Kidney (tissue), 14 donors: ENCODE measurements around the gene LRRC8C. TPM values are rescaled to one million over a fixed set of nuclear protein-coding genes. Genes with fewer than 3 reads are reported as not detected.

Experiments
- DNase-seq, 5 donors: peaks; one replicate each; pipeline ENCODE4 v3.0.0-alpha.2; 2013 to 2020
- FAIRE-seq: peaks from 2 replicates; lab custom pipeline; 2012; peaks lifted over from hg19 to GRCh38; lab: Jason Lieb, UNC
- H3K27ac ChIP-seq, 2 donors: one replicate each; pipeline ENCODE4 v1.7.0; 2013; ENCODE audit warnings: low read depth in 2 of 2, low read length in 2 of 2, inconsistent platforms in 1 of 2
- H3K27me3 ChIP-seq: one replicate; pipeline ENCODE4 v1.7.1; 2013; ENCODE audit warnings: low read length, inconsistent platforms; ENCODE audit not compliant: control insufficient read depth, insufficient read depth
- H3K36me3 ChIP-seq, 3 donors: one replicate each; pipeline versions ENCODE4 v1.7.0 to v1.7.1; 2013; ENCODE audit warnings: low read length in 3 of 3, control low read depth in 1 of 3, inconsistent platforms in 1 of 3; ENCODE audit not compliant: insufficient read depth in 3 of 3, control insufficient read depth in 2 of 3
- H3K4me1 ChIP-seq, 3 donors: one replicate each; pipeline versions ENCODE4 v1.7.0 to v1.7.1; 2013; ENCODE audit warnings: low read length in 3 of 3, inconsistent platforms in 1 of 3, low read depth in 1 of 3; ENCODE audit not compliant: control insufficient read depth in 2 of 3, insufficient read depth in 2 of 3
- H3K4me3 ChIP-seq, 3 donors: one replicate each; pipeline versions ENCODE4 v1.7.0 to v1.8.1; 2013; ENCODE audit warnings: low read length in 3 of 3, control low read depth in 1 of 3, inconsistent platforms in 1 of 3
- H3K9ac ChIP-seq, 3 donors: one replicate each; pipeline versions ENCODE4 v1.7.0 to v1.7.1; 2013; ENCODE audit warnings: low read length in 3 of 3, control low read depth in 1 of 3, inconsistent platforms in 1 of 3
- H3K9me3 ChIP-seq, 3 donors: one replicate each; pipeline versions ENCODE4 v1.7.0 to v1.7.1; 2013; ENCODE audit warnings: low read length in 3 of 3, control low read depth in 1 of 3, inconsistent platforms in 1 of 3; ENCODE audit not compliant: control insufficient read depth in 2 of 3, insufficient read depth in 1 of 3
- intact Hi-C: fragments of 100-400 bp; cut with DNase I; formaldehyde crosslinking; loops from one replicate; pipeline ENCODE4 v1.11.1; 2022
- polyA plus RNA-seq: library from polyadenylated mRNA; stranded (reverse); fragments of 350-450 nt; fragmentation: Illumina TruSeq; extraction: RNeasy Lipid Tissue Mini Kit (QIAGEN cat#74804); gene quantifications from one replicate; pipeline ENCODE4 v1.2.3, GENCODE V29; 2014; ENCODE audit warnings: low read depth, low replicate concordance; ENCODE audit not compliant: insufficient read depth
- total RNA-seq: library from RNA; stranded (reverse); fragmentation: NEBNext Ultra II Directional; extraction: Animal tissue kit (Norgen Biotek cat#: 25700); gene quantifications from one replicate; pipeline ENCODE4 v1.2.1, GENCODE V29; 2021
- TF ChIP-seq, protein P1 (sequence below): IDR thresholded peaks from 3 replicates; pipeline ENCODE4 v1.5.1; 2012; ENCODE audit warnings: mild to moderate bottlenecking, moderate library complexity, borderline replicate concordance; ENCODE audit not compliant: insufficient read depth; ENCODE audit errors: extremely low read depth
- donor health status: control.
- donor health status: control.
- donor health status: control.
- donor health status: control.
- donor health status: control.
- donor health status: DM: yes; HTN: yes; CAD: no.
- donor health status: Normal renal cell carcinoma (clear cell type).

Gene LRRC8C
- total and polyA plus RNA-seq, 2 donors from 2014 or later: 2.6 to 12.7 TPM

DNA sequence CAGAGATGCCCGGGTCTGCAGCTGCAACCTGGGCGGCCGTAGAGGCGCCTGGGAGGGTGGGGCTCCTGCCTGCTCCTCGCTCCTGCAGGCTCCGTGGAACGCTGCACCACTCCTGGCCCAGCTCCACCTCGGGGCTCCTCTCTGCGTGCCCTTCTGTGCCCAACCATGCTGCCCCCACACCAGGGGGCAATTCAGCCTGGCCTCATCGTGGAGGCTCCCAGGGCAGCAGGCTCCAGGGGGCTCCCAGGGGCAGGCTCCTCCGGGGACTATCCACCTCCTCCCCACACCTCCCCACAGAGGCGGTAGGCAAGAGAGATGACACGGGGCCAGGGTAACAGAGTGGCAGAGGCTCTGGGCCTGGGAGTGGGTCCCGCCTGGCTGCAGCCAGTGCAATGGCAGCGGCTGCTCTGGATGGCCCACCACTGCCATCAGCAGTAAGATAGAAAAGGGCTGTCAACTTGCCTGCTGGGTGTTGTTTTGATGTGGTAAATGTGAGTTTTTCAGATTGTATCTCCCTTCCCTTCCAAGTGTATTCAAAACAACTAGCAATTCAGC lies 22.4 kb upstream of the LRRC8C start:
- Histone ChIP-seq H3K36me3 (no peaks in the 10 kb centered on the region), H3K4me3 (no peak overlapping the region), H3K9me3 (no peaks in the 10 kb centered on the region), H3K9ac (no peak overlapping the region), H3K27me3 (no peaks in the 10 kb centered on the region), H3K4me1 (peaks cover 0 to 5% (median 0%) of the 10 kb centered on the region in 3 donors), H3K27ac (no peak overlapping the region)
- TF ChIP-seq, protein P1, sequence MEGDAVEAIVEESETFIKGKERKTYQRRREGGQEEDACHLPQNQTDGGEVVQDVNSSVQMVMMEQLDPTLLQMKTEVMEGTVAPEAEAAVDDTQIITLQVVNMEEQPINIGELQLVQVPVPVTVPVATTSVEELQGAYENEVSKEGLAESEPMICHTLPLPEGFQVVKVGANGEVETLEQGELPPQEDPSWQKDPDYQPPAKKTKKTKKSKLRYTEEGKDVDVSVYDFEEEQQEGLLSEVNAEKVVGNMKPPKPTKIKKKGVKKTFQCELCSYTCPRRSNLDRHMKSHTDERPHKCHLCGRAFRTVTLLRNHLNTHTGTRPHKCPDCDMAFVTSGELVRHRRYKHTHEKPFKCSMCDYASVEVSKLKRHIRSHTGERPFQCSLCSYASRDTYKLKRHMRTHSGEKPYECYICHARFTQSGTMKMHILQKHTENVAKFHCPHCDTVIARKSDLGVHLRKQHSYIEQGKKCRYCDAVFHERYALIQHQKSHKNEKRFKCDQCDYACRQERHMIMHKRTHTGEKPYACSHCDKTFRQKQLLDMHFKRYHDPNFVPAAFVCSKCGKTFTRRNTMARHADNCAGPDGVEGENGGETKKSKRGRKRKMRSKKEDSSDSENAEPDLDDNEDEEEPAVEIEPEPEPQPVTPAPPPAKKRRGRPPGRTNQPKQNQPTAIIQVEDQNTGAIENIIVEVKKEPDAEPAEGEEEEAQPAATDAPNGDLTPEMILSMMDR: no peak
- DNase-seq (no peak), FAIRE-seq (no peak)
- intact Hi-C loops: no loop called here

DNA sequence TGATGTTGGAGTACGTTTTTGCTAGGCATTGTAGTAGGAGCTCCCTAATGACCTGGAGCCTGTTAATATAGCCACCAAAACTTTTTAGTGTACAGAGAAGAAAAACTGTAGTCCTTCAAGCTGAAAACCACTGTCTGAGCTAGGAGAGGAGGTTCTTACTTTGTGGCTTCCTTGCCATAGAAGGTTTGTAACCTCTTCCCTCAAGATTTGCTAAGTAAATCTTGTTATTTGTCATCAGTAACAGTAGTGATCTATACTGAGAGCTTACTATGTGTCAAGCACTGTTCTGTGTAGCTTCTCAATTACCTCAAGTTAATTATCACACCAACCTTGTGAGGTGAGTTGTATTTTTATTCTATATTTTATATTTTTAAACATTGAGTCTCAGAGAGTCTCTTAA lies 21.2 kb upstream of the LRRC8C start:
- H3K4me1 ChIP-seq: no peaks in the 10 kb centered on the region
- H3K36me3 ChIP-seq: no peaks in the 10 kb centered on the region
- FAIRE-seq (no peak), DNase-seq (no peak)
- no peak overlapping the region for H3K4me3 ChIP-seq
- H3K27me3 ChIP-seq: no peaks in the 10 kb centered on the region
- H3K9ac ChIP-seq: no peak overlapping the region
- H3K27ac ChIP-seq: no peak overlapping the region
- H3K9me3 ChIP-seq: no peaks in the 10 kb centered on the region
- intact Hi-C loops: no loop called here
- TF ChIP-seq, protein P1: no peak

DNA sequence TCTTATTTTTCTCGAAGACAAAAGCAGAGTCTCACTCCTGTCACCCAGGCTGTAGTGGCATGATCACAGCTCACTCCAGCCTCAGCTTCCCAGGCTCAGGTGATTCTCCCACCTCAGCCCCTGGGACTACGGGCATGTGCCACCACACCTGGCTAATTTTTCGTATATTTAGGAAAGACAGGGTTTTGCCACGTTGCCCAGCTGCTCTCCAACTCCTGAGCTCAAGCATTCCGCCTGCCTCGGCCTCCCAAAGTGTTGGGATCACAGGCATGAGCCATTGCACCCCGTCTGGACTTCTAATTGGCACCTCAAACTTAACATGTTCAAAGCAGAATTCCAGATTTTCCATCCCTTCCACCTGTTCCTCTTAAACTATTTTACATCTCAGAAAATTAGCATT lies 19.0 kb upstream of the LRRC8C start:
- Histone ChIP-seq H3K27me3 (no peaks in the 10 kb centered on the region), H3K9me3 (no peaks in the 10 kb centered on the region), H3K4me3 (no peak overlapping the region), H3K36me3 (no peaks in the 10 kb centered on the region), H3K27ac (no peak overlapping the region), H3K9ac (no peak overlapping the region), H3K4me1 (no peaks in the 10 kb centered on the region)
- DNase-seq (no peak), FAIRE-seq (no peak)
- TF ChIP-seq, protein P1: no peak
- intact Hi-C loops: no loop called here
